Heart left ventricle (tissue), 16 donors: ENCODE measurements around the gene TMEM203. TPM values are rescaled to one million over a fixed set of nuclear protein-coding genes. Genes with fewer than 3 reads are reported as not detected.

ENCODE experiments used
- ATAC-seq, 4 donors: fragments of 200-7000 bp; cut with Tn5 transposase; one replicate each; pipeline ENCODE4 v1.9.1; 2020 to 2022; ENCODE audit warnings: moderate library complexity in 4 of 4, mild to moderate bottlenecking in 3 of 4, moderate number of reproducible peaks in 1 of 4
- DNase-seq, 5 donors: peaks; one replicate each; pipeline ENCODE4 v3.0.0-alpha.2; 2020
- H3K27ac ChIP-seq, 12 donors: fragments of 200-600 bp; sonication (generic) in 4 of 12; one replicate each; pipeline versions ENCODE4 v1.5.0 to v1.8.0; 2016 to 2022; ENCODE audit warnings: mild to moderate bottlenecking in 2 of 12
- H3K27me3 ChIP-seq, 9 donors: fragments of 200-600 bp; sonication (generic) in 2 of 9; one replicate each; pipeline versions ENCODE4 v1.5.1 to v1.8.0; 2016 to 2022; ENCODE audit warnings: mild to moderate bottlenecking in 3 of 9
- H3K36me3 ChIP-seq, 9 donors: fragments of 200-600 bp; sonication (generic) in 2 of 9; one replicate each; pipeline versions ENCODE4 v1.5.0 to v1.8.0; 2018 to 2022; ENCODE audit warnings: mild to moderate bottlenecking in 2 of 9
- H3K4me1 ChIP-seq, 12 donors: fragments of 200-600 bp; sonication (generic) in 4 of 12; one replicate each; pipeline versions ENCODE4 v1.5.0 to v1.8.0; 2016 to 2022; ENCODE audit warnings: mild to moderate bottlenecking in 3 of 12
- H3K4me3 ChIP-seq, 12 donors: fragments of 200-600 bp; sonication (generic) in 4 of 12; one replicate each; pipeline versions ENCODE4 v1.5.0 to v1.8.0; 2017 to 2022; ENCODE audit warnings: mild to moderate bottlenecking in 9 of 12, moderate library complexity in 4 of 12
- H3K9me3 ChIP-seq, 12 donors: fragments of 200-600 bp; sonication (generic) in 4 of 12; one replicate each; pipeline versions ENCODE4 v1.5.0 to v1.8.0; 2016 to 2022; ENCODE audit warnings: mild to moderate bottlenecking in 1 of 12
- CTCF ChIP-seq, 12 donors: fragments of 200-600 bp; sonication (generic) in 4 of 12; IDR thresholded peaks; one replicate each; pipeline versions ENCODE4 v1.5.0 to v1.8.0; 2018 to 2022; ENCODE audit warnings: antibody characterized with exemption in 12 of 12, mild to moderate bottlenecking in 5 of 12
- POLR2A ChIP-seq, 2 donors: fragments of 450-650 bp; IDR thresholded peaks; one replicate each; pipeline ENCODE4 v1.6.1; 2017; ENCODE audit warnings: antibody characterized with exemption in 2 of 2, mild to moderate bottlenecking in 2 of 2, moderate library complexity in 2 of 2
- WGBS, 4 donors: extraction: QIAGEN DNeasy Blood & Tissue Kit in 2 of 4; methylation state at CpG; one replicate each; pipeline versions ENCODE4 v1.1.5 to v1.1.7; 2013 to 2018; 5-methylcytosine and 5-hydroxymethylcytosine counted together
- intact Hi-C, 10 donors: fragments of 100-400 bp; cut with DNase I; formaldehyde crosslinking; loops; one replicate each; pipeline versions ENCODE4 v1.11.1 to v1.14.2; 2022
- polyA plus RNA-seq, 2 donors: library from polyadenylated mRNA; stranded (reverse); fragments of 200-250 nt; gene quantifications; one replicate each; pipeline ENCODE4 v1.2.3, GENCODE V29; 2013
- total RNA-seq, 9 donors: library from RNA; depleted of rRNA in 2 of 9; stranded (reverse); fragments of >200 nt in 2 of 9; fragmentation: NEBNext Ultra II Directional in 3 of 9; extraction: Animal tissue kit (Norgen Biotek cat#: 25700) in 3 of 9; gene quantifications; one replicate each; pipeline versions ENCODE4 v1.1.0 to v1.2.4, GENCODE V29; 2016 to 2023
- donor health status: ischemic (EF 13 %, LVEDD 7.1; RV severe dilation, severe dysfunction).
- donor health status: healthy with polysubstance abuse.
- donor health status: DM: no; HTN: yes; CAD: no.
- donor health status: DM: no; HTN: no; CAD: no.
- donor health status: ischemic (EF 25% LVEDD 6.9; RV normal size, moderate dysfunction).
- donor health status: ischemic (EF 25% LVEDD 5.7; RV mildly dilated, moderate dysfunction).
- donor health status: healthy.
- donor health status: DM: yes; HTN: yes; CAD: no.
- donor health status: ischemic (EF 35%, LVEDD 5.7; RV mildly dilated, moderate dysfunction).
- donor health status: nonischemic (EF 11% LVEDD 7.7; RV severe dilation, severe dysfunction).
- donor health status: DM: yes; HTN: yes; CAD: no.
- donor health status: PGD.
- donor health status: ischemic (EF 29% LVEDD 5.4; RV normal size, mild dysfunction).
- donor health status: nonischemic (EF 23%, LVEDD 6.1; RV moderate dilation, normal function).

TMEM203 gene
- total and polyA plus RNA-seq, 11 donors: 30.8 to 52.0 (median 42.1) TPM

GRCh38 chr9:137215196-137215986 lies 9.9 kb upstream of the TMEM203 start:
- peaks cover 2 to 26% (median 21%) of the 10 kb centered on the region in 12 donors for H3K4me1 ChIP-seq
- intact Hi-C loops: no loop called here
- H3K4me3 ChIP-seq: no peak overlapping the region
- no peak overlapping the region for H3K27ac ChIP-seq
- TF ChIP-seq CTCF (IDR thresholded peaks at IDR 0.05): no peak
- no peak for TF ChIP-seq POLR2A (IDR thresholded peaks at IDR 0.05)
- H3K27me3 ChIP-seq: no peaks in the 10 kb centered on the region
- DNase-seq (no peak), ATAC-seq (no peak)
- H3K36me3 ChIP-seq: peaks cover 0 to 19% (median 0%) of the 10 kb centered on the region in 9 donors
- H3K9me3 ChIP-seq: no peaks in the 10 kb centered on the region
- 94 to 96% (median 95%) methylated on average over 21 to 22 of the region's 22 CpGs for WGBS, 4 donors

- intact Hi-C loops: no loop called here
- Histone ChIP-seq H3K4me3 (no peak overlapping the region), H3K36me3 (peaks cover 0 to 25% (median 0%) of the 10 kb centered on the region in 9 donors), H3K27ac (no peak overlapping the region), H3K4me1 (peaks cover 2 to 26% (median 21%) of the 10 kb centered on the region in 12 donors), H3K9me3 (no peaks in the 10 kb centered on the region), H3K27me3 (no peaks in the 10 kb centered on the region)
- ATAC-seq (no peak), DNase-seq (no peak)
- no peak for TF ChIP-seq POLR2A (IDR thresholded peaks at IDR 0.05)
- WGBS, 4 donors: 93 to 95% (median 94%) methylated on average over 16 to 19 of the region's 19 CpGs
Measured at GRCh38 chr9:137214620-137215019, 9.2 kb upstream of the TMEM203 start.

GRCh38 chr9:137213160-137214060 lies 8.0 kb upstream of the TMEM203 start:
- no peak for ATAC-seq
- no peaks in the 10 kb centered on the region for H3K27me3 ChIP-seq
- no peak overlapping the region for H3K27ac ChIP-seq
- TF ChIP-seq CTCF (IDR thresholded peaks at IDR 0.05) (no peak), POLR2A (IDR thresholded peaks at IDR 0.05) (no peak)
- H3K4me1 ChIP-seq: peaks cover 2 to 19% (median 15%) of the 10 kb centered on the region in 12 donors
- no peak for DNase-seq
- H3K36me3 ChIP-seq: peaks cover 0 to 32% (median 2%) of the 10 kb centered on the region in 9 donors
- H3K4me3 ChIP-seq: no peak overlapping the region
- intact Hi-C loops: no loop called here
- WGBS, 4 donors: 88 to 92% (median 91%) methylated on average over 44 to 49 of the region's 49 CpGs
- H3K9me3 ChIP-seq: no peaks in the 10 kb centered on the region

GRCh38 chr9:137212520-137212919 lies 7.1 kb upstream of the TMEM203 start:
- no peak for DNase-seq
- Histone ChIP-seq H3K4me3 (no peak overlapping the region), H3K27ac (no peak overlapping the region), H3K4me1 (peaks cover 0 to 10% (median 6%) of the 10 kb centered on the region in 12 donors), H3K9me3 (no peaks in the 10 kb centered on the region), H3K27me3 (no peaks in the 10 kb centered on the region), H3K36me3 (peaks cover 0 to 32% (median 3%) of the 10 kb centered on the region in 9 donors)
- TF ChIP-seq CTCF (IDR thresholded peaks at IDR 0.05): no peak
- no peak for TF ChIP-seq POLR2A (IDR thresholded peaks at IDR 0.05)
- ATAC-seq: no peak
- intact Hi-C loops: no loop called here
- 80 to 87% (median 81%) methylated on average over 16 to 21 of the region's 21 CpGs for WGBS, 4 donors
